Lower leg skin (tissue), 3 donors: ENCODE data around the gene TSPAN11.

Experiments
- POLR2A ChIP-seq, 2 donors: fragments of 450-650 bp; IDR thresholded peaks; one replicate each; pipeline ENCODE4 v1.6.1; 2016 to 2017; ENCODE audit warnings: antibody characterized with exemption in 2 of 2, mild to moderate bottlenecking in 1 of 2, moderate library complexity in 1 of 2
- TF ChIP-seq, protein P1 (sequence below), 3 donors: fragments of 450-650 bp; IDR thresholded peaks; one replicate each; pipeline ENCODE4 v1.5.1; 2016; ENCODE audit warnings: antibody characterized with exemption in 3 of 3, mild to moderate bottlenecking in 3 of 3, moderate library complexity in 2 of 3

DNA sequence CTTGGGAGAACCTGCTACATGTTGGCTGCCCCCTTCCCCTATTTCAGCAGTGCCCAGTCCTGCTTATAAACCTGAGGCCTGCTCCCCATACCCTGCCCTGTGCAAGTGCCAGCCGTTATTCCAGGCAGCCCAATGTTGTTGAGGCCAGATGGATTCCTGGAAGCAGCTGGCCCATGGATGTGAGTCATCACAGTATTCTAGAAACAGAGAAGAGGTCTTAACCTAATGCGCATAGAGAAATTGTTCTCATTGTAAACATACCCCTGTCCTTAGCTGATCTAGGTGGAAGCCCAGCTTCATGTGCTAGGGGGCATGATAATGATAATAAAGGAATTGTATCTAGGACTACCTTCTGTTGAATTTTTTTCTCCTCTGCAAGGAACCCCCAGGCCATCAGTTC is 69.7 kb downstream of the TSPAN11 start:
- TF ChIP-seq, protein P1, sequence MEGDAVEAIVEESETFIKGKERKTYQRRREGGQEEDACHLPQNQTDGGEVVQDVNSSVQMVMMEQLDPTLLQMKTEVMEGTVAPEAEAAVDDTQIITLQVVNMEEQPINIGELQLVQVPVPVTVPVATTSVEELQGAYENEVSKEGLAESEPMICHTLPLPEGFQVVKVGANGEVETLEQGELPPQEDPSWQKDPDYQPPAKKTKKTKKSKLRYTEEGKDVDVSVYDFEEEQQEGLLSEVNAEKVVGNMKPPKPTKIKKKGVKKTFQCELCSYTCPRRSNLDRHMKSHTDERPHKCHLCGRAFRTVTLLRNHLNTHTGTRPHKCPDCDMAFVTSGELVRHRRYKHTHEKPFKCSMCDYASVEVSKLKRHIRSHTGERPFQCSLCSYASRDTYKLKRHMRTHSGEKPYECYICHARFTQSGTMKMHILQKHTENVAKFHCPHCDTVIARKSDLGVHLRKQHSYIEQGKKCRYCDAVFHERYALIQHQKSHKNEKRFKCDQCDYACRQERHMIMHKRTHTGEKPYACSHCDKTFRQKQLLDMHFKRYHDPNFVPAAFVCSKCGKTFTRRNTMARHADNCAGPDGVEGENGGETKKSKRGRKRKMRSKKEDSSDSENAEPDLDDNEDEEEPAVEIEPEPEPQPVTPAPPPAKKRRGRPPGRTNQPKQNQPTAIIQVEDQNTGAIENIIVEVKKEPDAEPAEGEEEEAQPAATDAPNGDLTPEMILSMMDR (IDR thresholded peaks at IDR 0.05): no peak
- TF ChIP-seq POLR2A (IDR thresholded peaks at IDR 0.05): no peak
